GM03348 (cell line): Measurements from ENCODE around the gene PIP4K2A.
"Not testable (repeated sequence)": the region's sequence is repeated elsewhere in the genome, so short reads cannot be mapped to it uniquely, and the experiment has no call there.

Source experiments
- DNase-seq: peaks from one replicate; pipeline ENCODE4 v3.0.0; 2012; ENCODE audit warnings: low spot score

Gene PIP4K2A

DNA sequence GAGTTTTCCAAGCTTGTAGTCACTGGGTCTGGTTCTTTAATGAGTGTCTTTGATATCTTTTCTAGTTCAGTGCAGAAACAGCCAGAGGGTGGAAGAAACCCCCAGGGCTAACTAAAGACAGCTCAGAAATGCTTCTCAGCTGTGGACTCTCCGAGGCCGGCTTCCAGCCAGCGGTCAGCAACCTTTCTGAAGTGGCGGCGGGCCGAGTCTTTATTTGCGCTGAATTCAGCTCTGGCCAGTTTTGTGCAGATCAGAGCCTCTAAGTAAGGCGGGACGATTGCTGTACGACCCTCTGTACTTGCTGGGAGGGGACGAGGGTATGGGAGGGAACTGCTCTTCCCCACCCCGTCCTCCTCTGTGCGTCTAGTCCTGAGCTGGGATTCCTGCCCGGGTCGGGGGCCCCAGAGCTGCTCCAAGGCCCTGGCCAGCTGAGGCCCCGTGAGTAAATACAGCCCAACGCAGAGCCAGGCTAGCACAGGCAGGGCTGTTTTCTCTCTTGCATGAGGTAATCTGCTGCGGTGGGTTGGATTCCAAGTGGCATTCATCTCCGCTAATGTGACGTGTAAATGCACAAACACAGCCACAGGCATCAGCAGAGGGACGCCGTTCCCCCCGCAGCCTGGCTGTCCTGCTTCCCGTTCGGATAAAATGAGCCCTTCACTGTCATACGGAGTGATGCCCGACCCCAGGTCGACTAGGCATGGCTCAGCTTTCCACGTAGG lies 159.8 kb downstream of the PIP4K2A start:
- peak; percentile 47 for DNase-seq

DNA sequence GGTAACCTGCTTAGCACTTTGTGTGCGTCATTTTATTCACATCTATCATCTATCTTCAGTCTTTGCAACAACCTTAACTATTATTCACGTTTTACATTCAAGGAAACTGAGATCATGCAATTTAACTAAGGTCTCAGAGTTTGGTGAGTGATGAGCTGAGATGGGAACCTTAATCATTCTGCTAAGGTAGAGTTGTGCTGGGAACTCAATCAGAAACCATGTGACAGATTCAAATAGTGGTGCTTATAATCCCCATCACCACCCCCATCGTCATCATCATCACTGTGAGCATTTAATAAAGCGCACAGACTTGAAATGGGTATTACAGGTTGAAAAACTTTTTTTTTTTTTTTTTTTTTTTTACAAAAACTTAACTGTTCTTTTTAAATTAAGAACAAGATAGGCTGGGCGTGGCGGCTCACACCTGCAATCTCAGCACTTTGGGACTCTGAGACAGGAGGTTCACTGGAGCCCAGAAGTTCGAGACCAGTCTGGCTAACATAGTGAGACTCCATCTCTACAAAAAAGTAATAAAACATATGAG lies 160.9 kb downstream of the PIP4K2A start:
- DNase-seq = no peak

DNA sequence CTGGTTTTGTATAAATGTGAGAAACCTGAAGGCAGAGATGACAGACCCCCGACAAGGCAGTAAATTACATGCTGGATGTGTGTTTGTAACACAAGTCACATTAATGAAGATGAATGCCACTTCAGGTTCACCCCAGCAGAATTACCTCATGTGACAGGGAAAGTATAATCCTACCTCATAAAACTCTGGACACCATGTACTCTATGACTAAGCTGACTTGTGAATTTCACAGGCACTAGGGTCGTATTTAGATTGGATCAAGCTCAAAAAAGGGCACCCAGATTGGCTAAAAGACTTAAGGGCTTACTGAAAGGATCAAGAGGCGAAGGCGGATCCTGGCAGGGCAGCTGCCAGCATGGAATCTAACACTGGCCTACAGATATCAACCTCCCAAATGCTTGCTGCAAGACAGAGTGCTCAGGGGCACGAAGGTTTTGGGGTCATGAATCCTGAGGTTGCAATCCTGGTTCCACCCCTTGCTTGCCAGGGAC lies 161.4 kb downstream of the PIP4K2A start:
- DNase-seq = no peak

DNA sequence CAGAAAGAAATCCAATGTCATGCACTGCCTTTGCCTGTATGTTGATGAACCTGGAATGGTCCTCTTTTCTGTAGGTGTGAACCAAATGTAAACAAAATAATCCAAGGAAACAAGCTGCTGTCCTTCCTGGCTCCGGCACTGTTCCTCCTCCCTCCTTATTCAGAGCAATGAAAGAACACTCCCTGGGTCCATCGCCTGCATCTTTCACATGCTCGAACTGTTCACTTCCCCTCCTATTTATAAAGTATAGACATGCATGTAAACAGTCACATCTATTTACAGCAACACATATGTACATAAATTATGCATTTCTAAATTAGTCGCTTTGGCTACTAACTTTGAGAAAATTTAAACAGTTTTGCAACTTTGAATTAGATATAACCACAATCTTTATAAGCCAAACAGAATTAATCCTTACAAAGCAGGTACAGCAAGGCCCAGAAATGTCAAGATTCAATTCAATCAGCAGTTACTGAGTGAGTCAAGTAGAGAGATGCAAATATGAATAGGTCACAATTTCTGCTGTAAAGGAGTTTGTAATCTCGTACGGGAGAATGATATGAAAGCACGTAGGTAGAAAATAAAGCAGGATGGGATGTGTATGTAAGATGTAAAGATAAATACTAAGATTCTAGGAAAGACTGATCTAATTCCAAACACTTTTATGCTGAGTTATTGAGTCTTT lies 162.6 kb downstream of the PIP4K2A start:
- DNase-seq = no peak

DNA sequence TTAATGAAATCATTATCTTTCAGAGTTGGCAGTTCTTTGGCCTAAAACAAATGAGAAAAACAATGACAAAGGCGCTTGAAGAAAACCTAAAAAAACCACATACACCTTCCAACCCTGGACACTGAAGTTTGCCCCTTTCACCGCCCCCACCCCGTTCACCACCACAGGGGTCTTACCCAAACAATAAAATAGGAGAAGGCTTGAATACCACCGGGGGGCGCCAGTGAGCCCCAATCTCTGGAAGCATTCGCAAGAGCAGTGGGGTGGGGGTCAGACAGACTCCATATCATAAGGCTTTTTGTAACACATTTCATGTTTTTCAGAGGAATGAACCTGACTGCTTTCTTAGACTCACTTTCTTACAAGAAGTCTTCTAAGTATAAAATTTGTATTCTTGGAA lies 163.6 kb downstream of the PIP4K2A start:
- DNase-seq = peak; percentile 36

DNA sequence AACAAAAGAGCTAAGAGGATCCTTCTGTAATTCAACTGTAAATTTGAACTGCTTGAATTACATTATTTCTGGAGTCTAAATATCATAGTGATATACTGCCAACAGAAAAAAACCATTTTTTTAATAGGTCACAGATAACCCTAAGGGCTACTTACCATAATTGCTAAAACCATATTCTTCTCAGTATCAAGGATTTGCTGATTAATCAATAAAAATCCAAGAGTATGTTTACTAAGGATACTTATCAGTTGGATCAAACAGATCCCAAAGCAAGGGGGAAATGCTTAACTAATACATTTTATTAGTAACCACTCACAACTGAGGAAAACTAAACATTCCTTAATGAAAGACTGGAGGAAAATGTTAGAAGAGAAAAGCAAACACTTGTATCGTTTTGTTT lies 166.0 kb downstream of the PIP4K2A start:
- no peak for DNase-seq

DNA sequence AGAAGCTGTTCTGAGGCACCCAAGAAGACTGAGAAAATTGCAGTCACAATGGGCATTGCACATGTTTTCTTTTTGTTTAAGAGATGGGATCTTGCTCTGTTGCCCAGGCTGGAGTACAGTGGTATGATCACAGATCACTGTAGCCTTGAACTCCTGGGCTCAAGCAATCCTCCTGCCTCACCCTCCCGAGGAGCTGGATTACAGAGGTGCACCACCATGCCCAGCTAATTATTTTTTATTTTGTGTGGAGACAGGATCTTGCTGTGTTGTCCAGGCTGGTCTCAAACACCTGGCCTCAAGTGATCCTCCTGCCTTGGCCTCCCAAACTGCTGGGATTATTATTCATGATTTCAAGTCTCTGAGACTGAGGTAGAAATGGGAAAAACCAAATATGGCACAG lies 168.7 kb downstream of the PIP4K2A start:
- DNase-seq = no peak

DNA sequence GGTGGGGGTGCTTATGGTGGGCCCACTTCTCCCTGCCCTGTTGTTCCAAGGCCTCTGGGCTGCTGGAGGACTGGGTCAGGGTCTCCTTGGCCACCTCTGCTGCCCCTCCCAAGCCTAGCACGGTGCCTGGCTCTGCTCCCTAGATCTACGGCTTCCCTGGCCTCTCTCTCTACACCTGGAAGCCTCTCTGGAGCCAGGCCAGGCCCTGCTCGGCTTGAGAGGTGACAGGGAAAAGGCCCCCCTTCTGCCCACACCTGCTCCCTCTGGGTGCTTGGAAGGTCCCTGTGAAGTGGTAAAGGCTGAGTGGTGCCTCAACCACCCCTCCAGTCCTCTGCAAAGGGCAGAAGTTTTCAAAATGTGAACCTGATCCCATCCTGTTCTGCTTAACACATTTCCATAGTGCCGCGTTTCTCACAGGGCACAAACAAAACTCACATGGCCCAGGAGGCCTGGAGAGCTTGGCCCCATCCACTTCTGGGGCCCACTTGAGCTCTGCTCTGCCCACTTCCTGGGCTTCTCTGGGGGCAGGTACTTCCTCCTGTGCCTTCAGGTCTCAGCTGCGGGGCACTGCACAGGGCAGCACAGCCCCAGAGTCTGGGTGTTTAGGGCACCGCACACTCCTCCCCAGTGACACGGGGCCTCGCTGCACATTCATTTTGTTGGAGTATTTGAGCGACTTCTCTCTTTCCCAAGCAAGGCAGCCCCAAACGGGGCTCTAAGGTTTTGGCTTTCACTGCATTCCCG lies 169.9 kb downstream of the PIP4K2A start:
- no peak for DNase-seq

DNA sequence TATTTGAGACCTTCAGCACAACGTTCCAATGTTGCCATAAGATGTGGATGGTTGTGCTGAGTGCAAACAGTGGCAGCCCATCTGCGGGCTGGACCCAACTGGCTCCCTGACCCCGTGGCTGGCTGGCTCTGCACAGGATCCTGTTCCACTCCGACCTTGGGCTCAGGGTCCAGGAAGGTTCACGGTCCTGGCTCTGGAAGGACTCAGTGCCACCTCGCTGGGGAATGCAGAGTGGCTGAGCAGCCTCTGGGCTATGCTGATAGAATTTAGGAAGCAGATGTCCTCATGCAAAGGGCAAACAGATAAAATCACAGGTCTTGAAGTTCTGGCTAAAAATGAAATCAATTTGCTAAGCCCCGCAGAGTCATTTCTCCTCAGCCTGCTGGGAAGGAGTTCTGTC lies 171.6 kb downstream of the PIP4K2A start:
- DNase-seq = no peak

DNA sequence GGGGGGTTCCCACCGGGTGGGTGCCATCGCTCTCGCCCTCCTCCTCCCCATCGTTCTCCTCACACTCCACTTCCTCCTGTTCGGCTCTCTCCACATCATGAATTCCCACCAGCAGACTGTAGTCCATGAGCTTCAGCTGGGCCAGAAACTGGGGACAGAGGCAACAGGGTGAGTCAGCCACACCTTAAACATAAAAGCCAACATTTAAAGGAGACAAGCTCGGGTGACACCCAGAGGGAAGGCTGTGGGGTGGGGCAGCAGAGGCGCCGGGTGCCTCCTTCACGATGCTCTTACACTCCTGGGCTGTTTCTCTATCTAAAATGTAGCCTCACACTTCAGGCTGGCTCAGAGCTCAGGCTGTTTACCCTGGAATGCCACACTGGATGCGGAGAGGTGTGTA lies 172.5 kb downstream of the PIP4K2A start:
- DNase-seq = no peak

DNA sequence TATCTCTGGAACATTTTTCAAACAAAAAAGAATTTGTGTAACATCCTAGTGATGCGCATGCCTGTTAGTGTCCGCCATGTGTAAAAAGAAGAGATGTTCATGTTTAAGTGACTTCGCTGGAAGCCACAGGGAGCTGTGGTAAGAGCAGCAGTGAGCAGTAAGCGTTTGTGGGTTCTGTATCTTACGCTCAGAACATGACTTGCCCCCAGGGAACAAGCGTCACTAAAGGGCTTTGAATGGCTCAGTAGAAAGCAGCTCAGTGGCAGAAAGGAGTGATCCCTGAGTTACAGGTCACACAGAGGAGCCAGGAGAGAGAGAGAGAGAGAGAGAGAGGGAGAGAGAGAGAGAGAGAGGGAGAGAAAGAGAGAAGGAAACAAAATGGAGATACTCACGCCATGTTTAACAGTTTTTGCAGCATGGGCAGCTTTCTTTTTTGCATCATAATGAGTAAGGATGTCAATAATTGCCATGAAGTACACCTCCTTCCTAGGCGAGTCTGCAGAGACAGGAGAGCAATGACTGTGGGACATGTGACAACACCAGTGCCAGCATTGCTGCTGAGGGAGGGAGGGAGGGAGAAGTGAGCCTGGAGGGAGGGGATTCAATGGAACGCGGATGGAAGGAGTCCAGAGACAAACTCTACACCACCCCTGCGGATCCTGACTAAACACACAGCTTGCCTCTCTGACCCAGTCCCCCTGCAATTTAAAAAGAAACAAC lies 174.6 kb downstream of the PIP4K2A start:
- no peak for DNase-seq

DNA sequence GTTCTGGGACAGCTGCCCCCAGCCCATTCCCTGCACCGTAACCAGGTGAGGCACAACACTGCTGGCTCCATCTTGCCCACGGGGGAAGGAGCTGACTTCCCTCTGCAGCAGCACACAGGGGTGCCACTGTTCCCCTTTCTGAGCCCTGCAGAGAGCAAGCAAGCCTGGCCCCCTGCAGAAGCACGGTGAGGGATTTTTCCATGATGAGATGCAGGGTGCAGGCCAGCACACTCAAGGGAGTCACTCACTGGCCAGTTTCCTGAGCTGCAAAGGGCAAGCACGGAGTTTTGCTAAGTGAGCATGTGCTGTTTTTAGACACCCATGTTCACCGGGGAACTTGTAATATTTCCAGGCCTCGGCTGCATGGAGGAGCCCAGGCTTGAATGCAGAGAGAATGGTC lies 176.6 kb downstream of the PIP4K2A start:
- DNase-seq = no peak

DNA sequence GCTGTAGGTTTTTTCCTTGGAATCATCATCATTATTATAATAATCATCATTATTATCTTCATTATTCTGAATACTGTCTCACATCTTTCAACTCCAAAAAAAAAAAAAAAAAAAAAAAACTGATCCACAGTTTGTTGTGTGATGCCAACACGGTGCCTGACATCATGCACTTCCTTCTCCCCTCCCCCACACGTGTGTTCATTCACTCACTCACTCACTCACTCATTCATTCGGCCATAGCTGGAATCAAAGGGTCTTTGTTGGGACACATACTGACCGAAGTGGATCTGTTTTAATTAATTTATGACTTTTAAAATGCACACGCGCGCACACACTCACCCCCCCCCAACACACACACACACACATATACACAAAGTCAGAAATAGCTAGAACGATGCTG lies 177.8 kb downstream of the PIP4K2A start:
- DNase-seq = no peak

DNA sequence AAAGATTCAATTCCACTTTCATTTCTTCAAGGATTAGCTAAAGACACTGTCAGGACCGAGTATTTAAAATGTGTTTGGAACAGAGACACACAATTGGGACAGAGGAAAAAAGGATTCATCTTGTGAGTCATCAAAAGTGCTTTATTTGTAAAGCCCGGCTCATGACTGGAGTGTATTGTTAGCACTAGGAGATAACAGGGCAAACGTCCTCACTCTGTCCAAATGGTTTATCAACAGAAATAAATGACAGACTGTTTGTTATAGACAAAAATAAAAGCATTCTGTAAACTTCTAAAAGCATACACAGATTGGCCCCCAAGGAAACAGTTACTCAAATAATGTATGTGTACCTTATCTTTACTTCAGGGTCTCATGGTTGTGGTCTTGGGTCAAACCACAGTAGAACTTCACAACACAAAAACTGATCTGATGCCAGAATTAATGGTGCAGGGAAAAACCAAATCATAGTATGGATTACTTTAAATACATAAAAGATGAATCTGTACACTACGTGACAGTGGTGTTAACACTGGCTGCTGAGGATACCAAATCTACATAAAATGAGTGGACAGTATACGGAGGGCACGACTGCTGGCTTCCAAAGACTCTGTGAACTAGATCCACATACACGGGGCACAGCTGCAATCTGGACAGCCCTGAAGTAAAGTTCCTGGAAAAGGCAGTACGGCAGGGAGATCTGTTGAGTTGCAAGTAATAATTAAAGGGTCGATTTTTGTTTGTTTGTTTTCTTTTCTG lies 179.4 kb downstream of the PIP4K2A start:
- no peak for DNase-seq

DNA sequence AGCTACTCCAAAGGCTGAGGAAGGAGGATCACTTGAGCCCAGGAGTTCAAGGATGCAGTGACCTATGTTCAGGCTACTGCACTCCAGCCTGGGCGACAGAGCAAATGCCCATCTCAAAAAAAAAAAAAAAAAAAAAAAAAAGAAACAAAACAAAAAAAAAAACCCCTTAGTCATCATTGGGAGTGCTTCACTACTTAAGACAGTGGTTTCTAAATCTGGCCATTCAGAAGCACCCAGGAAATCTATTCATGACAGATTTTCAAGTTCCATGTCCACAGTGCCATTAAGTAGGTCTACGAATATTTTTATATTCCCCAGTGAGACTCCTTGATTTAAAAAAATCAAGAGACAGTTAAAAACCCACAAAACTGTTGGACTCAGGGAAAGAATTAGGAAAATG lies 182.9 kb downstream of the PIP4K2A start:
- DNase-seq = no peak

DNA sequence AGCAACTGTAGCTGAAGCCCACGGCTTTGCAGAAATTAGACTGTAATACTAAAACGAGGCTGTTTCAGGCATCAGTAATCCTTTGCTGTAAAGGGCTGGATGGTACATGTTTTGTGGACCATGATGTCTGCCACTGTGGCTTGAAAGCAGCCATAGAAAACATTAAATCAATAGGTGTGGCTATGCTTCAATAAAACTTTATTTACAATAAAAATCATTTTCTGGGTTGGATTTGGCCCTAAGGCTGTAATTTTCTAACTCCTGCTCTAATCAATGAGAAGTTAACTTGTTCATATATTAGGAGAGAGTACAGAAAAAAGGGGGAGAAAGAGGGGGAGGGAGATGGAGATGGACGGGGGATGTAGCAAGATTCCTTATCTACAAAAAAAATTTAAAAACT lies 183.4 kb downstream of the PIP4K2A start:
- no peak for DNase-seq

DNA sequence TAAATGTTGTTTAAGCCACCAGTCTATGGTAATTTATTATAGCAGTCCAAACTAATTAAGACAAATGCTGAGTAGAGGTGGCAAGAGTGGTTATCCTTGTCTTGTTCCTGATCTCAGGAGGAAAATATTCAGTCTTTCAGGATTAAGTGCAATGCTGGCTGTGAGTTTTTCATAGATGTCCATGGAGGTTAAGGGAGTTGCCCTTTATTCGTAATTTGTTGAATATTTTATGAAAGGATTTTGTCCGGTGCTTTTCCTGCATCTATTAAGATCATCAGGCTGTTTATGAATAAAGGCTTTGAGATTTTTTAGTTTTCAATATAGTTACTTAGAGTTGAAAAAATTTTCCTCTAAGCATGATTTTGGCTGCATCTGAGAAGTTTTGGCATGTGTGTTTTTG lies 186.9 kb downstream of the PIP4K2A start:
- no peak for DNase-seq

DNA sequence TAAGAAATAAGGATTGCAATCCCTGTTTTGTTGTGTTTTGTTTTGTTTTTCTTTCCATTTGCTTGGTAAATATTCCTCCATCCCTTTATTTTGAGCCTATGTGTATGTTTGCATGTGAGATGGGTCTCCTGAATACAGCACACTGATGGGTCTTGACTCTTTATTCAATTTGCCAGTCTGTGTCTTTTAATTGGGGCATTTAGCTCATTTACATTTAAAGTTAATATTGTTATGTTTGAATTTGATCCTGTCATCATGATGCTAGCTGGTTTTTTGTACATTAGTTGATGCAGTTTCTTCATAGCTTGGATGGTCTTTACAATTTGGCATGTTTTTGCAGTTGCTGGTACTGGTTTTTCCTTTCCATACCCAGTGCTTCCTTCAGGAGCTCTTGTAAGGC lies 190.0 kb downstream of the PIP4K2A start:
- DNase-seq = not testable (repeated sequence)

DNA sequence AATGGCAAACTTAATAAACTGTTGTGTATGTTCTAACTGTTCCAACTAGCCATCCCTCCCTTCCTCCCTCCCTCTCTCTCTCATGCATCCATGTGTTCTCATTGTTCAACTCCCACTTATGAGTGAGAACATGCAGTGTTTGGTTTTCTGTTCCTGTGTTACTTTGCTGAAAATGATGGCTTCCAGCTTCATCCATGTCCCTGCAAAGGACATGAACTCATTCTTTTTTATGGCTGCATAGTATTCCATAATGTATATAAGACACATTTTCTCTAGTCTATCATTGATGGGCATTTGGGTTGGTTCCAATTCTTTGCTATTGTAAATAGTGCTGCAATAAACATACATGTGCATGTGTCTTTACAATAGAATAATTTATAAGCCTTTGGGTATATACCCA lies 193.7 kb downstream of the PIP4K2A start:
- not testable (repeated sequence) for DNase-seq

DNA sequence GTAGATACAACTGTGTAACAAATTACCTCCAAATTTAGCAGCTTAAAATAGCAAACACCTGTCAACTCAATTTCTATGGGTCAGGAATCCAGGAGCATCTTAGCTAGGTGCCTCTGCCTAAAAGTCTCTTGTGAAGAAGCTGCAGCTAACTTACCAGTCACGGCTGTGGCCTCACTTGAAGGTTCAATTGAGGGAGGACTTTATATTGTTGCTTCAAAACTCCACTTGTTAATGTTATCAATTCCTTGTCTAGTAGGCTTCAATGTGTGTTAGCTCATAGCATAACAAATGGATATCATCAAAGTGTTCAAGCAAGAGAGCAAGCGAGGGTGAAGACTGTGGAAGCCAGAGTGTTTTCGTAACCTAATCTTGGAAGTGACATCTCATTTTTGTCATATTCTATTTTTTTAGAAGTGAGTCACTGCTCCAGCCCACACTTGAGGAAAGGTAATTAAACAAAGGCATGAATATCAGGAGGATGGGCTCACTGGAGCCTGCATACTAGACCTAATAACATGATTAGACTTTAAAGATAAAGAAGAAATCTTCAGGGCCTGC lies 196.1 kb downstream of the PIP4K2A start:
- DNase-seq = no peak

DNA sequence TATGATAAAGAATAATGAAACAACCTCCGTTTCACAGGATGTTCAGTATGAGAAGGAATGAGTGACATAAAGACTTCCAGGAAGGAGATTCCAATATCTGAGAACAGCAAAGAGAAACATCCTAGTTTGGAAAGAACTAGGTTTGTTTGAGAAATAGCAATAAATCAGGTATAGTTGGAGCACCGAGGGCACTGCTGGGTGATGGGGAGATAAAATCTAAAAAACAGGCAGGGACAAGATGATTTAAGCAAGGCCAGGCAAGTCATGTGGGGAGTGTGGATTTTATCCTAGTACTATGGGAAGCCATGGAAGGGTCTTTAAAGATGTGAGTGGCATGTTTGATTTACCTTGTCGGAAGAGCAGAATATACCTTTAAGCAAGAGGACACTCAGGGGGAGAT lies 199.4 kb downstream of the PIP4K2A start:
- DNase-seq = no peak
